Fibroblast of skin of right quadriceps (primary cell): ENCODE results near the gene SPRY4.
"Not testable (repeated sequence)": the region's sequence is repeated elsewhere in the genome, so short reads cannot be mapped to it uniquely, and the experiment has no call there.

ENCODE experiments used
- DNase-seq: peaks from one replicate; pipeline ENCODE4 v3.0.0-alpha.2; 2013

Gene SPRY4

GRCh38 chr5:142324871-142325724 is at the start of gene SPRY4:
TSS of gene SPRY4 (minus strand) at chr5:142325021. CDS start at chr5:142315108, 9,913 bp downstream.
- peak; percentile 99 for DNase-seq

GRCh38 chr5:142368529-142368928 is 43.7 kb upstream of the SPRY4 start:
- no peak for DNase-seq

- DNase-seq = no peak
Measured at GRCh38 chr5:142366007-142366406, 41.2 kb upstream of the SPRY4 start.

DNA sequence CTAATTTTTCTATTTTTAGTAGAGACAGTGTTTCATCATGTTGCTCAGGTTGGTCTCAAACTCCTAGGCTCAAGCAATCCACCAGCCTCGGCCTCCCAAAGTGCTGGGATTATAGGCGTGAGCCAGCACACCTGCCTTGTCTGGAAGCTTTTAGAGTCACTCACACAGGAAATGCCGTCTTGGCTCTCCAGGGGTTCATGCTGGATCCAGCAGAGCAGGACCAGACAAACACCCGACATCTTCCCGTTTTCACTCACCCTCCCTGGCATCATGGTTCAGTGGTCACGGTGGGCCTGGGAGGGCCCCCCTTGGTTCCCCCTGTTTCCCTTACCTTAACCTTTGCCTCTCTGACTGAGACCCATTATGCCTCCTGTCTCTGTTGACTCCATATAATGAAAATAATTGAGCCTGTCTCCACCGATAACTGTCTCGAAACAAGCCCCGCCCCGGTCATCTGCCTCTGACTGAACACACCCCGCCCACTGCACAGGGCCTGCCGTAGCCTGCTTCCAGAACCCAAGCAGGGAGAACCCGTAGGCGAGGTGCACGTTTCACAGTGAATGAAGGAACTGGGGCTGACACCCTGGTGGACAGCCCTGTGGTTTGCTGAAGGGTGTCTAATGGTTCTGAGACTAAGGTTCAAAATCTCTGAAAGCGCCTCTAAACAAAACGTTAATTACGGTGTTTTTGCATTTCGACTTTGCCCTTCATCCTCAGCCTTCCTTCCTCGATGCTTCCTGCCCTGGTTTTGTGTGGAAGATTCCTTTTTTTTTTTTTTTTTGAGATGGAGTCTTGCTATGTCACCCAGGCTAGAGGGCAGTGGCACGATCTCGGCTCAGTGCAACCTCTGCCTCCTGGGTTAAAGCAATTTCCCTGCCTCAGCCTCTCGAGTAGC is 39.7 kb upstream of the SPRY4 start:
- DNase-seq = no peak

GRCh38 chr5:142363619-142363963 is 38.8 kb upstream of the SPRY4 start:
- DNase-seq = no peak

- DNase-seq = not testable (repeated sequence)
Measured at GRCh38 chr5:142362193-142362592, 37.4 kb upstream of the SPRY4 start.

DNA sequence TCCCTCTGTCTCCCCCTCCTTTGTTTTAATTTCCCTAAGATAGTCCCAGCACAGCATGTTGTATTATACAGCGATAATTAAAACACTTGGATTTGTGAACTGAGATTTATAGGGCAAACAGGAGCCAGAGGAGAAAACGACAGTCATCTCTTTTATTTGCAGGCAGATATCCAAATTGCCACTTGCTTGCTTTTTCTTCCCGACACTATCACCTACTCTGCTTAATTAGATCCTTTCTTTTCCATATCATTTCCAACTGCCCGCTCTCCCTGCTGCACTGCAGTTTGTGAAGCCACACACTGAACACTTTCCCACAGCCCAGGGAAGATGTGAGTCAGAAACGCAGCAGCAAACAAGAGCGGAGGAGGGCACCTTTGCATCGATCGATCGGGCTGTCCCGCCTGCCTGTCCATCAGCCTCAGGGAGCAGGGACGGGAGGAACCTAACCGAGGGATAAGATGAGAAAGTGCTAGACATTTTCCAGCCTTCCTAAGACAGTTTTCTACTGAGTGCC is 35.8 kb upstream of the SPRY4 start:
- peak; percentile 56 for DNase-seq

GRCh38 chr5:142360051-142360498 is 35.3 kb upstream of the SPRY4 start:
- no peak for DNase-seq

DNA sequence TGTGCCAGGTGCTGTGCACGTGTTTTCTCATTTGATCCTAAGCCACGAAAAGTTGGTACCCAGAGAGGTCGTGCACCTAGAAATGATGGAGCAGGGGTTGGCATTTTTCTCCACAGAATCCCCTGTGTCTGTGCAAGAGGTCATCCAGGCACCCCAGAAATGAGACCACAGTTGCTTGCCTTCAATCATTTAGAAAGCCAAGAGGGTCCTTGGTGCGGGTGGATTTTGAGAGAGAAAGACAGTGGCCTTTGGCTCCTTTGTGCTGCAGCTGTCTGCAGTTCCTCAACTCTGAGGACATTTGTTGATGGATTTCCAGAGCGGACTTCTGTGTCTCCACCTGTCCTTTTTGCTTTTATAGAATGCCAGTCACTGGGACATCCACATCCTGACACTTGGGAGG is 33.8 kb upstream of the SPRY4 start:
- DNase-seq = no peak

- no peak for DNase-seq
Measured at GRCh38 chr5:142358121-142358520, 33.3 kb upstream of the SPRY4 start.

DNA sequence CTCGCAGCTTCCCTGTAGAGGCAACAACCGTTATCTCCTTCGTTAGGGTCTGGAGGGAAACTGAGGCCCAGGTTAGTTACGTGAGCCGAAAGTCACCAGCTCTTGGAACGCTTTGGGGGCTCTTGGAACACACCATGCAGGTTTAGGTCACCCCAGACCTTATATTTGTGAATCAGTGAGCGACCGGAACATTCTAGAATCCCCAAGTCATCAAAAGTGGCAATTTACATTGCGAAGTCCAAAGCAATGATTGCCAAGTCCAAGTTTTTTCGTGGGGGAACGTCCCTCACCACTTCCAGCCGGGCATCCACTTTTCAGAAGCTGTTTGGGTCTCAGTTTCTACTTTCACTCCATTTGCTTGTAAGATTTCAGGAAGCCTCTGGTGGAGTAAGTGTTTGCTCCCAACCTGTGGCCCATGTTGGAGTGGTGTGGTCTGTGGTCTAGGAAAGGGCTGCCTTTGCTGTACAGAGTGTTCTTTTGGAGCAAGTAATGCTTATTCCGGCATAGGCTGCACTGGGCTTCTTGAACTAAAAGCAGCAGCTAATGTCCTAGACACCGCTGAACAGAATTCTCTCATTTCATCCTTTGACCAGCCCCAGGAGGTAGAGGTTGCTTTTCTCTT is 32.8 kb upstream of the SPRY4 start:
- DNase-seq = no peak

DNA sequence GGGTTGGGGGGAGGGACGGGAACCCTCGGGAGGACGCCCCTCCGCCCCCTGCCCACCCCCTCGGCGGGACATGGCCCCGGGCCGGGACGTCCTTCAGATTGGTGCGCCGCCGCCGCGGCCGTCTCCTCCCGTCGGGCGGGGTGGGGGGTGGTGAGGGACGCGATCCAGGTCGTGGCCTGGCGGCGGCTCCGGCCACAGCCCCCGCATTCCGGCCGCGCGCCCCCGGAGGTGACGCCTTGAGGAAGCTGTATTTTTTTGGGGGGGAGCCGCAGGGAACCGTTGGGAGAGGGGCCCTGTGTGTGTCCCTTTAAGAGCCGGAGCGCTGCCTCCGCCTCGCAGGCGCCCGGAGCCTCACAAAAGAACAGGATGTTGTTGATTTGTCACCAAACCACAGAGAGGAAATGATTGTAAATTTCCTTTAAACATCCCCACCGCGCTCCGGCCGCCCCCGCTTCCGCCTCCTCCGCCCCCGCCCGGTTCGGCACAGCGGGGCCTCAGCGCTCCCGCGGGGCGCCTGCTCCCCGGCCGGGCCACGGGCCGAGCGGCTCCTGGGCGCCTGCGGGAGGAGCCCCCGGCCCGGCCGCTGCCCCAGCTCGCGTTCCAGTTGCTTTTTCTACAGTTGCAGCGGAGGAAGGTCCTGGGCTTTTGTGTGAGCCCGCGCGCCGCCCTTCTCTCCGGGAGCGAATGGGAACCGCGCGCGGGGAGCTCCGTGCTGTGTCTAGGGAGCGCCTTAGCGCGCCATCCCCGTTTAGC is 32.1 kb upstream of the SPRY4 start:
- peak; percentile 95 for DNase-seq

DNA sequence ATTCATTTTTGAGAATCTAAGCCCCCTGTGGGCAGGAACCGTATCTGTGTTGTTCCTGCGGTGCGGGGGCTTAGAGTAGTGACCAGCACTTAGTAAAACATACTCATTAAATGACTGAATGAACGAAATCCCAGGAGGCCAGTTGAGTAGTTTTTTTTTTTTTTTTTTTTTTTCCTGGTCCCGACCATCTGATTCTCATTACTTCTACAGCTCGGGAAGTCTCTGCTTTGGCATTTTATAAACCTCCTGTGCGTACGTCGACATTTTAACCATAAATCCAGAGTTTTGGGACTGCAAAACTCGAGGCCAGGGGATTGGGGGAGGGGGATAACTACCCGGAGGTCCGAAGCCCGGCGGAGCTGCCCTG is 31.5 kb upstream of the SPRY4 start:
- peak; percentile 90 for DNase-seq

DNA sequence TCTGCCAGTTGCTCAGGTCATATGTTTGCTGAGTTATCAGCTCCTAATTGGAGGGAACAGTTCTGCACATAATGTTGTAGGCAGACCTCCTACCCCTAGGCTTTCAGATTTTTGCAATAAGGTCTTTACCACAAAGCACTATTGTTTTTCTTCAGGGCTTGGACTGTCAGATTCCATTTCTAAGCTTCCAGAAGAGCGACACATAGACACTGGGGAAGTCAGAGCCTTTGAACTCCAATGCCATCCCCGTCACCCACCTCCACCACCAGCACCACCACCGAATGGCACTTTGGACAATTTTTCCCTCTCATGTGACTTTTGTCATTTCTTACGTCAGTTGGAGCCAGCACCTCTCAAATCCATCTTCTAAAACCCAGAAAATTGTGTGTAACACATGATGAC is 28.3 kb upstream of the SPRY4 start:
- no peak for DNase-seq

- no peak for DNase-seq
Measured at GRCh38 chr5:142350021-142350420, 25.2 kb upstream of the SPRY4 start.

DNA sequence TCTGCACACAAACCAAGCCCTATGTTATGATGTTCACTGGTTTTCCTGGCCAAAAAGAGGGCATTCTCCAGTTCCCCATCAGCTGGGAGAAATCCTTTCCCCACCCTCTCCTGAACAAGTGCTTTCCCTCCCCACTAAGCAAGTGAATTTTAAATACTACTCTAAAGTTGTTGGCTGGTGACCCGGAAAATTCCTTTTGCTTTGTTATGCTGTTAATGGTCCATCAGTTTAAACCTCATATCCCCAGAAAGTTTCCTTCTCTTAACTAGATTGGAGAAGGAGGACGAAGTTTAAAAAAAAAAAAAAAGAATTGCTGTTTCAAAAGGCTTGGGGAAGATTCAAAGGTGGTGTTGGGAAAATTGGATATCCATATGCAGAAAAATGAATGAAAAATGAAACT is 21.9 kb upstream of the SPRY4 start:
- no peak for DNase-seq

- DNase-seq = not testable (repeated sequence)
Measured at GRCh38 chr5:142344915-142345314, 20.1 kb upstream of the SPRY4 start.

- no peak for DNase-seq
Measured at GRCh38 chr5:142343531-142343930, 18.7 kb upstream of the SPRY4 start.

GRCh38 chr5:142342128-142342981 is 17.5 kb upstream of the SPRY4 start:
- no peak for DNase-seq

DNA sequence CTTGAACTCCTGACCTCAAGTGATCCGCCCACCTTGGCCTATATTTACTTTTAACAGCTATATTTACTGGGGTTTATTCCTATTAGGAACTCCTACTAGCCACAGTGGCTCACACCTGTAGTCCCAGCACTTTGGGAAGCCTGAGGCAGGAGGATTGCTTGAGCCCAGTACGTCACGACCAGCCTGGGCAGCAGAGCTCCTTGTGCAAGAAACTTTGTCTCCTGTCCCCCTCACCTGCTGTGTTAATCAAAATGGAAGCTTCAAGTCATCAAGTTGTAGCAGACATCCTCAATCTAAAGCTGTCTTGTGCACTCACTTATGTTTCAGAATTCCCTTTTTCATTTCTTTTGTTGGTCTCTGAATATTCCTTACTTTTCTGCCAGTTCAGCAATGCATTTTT is 15.0 kb upstream of the SPRY4 start:
- DNase-seq = no peak

DNA sequence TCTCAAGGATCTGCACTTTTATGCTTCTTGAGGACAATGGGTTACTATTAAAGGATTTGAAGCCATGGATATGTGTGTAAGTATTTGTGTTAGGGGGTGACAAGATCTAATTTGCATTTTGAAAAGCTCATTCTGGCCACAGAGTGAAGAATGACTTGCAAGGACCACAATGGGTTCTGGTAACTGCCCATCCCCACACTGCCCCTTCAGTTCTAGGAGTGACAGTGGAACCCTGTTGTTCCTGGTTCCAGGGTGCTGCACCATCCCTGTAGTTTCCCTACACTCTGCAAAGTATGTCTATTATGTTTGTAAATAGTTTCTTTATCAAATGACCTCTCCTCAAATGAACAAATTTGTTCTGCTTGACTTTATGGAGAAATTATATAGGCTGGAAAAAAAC is 9.7 kb upstream of the SPRY4 start:
- DNase-seq = no peak

- not testable (repeated sequence) for DNase-seq
Measured at GRCh38 chr5:142333749-142334148, 8.9 kb upstream of the SPRY4 start.
